Loucy (cell line): ENCODE data around the gene NOL8.

ENCODE experiments used
- CTCF ChIP-seq: fragments of 200-600 bp; sonication (generic); conservative IDR thresholded peaks from 2 replicates; pipeline ENCODE4 v1.5.1; 2014; ENCODE audit warnings: mild to moderate bottlenecking, antibody characterized with exemption, low read length
- EZH2phosphoT487 ChIP-seq: fragments of 200-600 bp; IDR thresholded peaks from 2 replicates; pipeline ENCODE4 v1.6.1; 2018; ENCODE audit warnings: antibody characterized with exemption, mild to moderate bottlenecking, moderate library complexity, borderline replicate concordance

DNA sequence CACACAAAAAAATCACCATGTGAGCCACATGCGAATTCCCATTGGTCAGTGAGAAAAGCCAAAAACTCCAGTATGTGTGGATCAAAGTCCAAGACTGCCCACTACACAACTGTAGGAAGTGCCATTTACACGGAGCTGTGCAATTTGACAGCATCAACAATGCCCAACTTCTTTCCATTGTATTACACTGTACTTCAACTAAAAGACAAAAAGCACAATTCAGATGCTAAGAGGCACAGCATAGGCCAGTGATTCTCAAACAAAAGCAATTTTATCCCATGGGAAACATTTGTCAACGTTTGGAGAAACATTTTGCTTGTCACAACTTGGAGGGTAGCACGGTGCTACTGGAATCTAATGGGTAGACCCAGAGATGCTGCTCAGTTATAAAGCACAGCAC is 71.5 kb downstream of the NOL8 start:
- TF ChIP-seq CTCF (no peak), EZH2phosphoT487 (no peak)
